Left lung (tissue), 10 donors: ENCODE results near the gene BBS9. TPM values are rescaled to one million over a fixed set of nuclear protein-coding genes. Genes with fewer than 3 reads are reported as not detected.
A peak's percentile ranks its signal among the peaks of the same experiment; 100 is the strongest.

Source experiments
- ATAC-seq: fragments of 200-7000 bp; cut with Tn5 transposase; one replicate; pipeline ENCODE4 v1.9.1; 2020; ENCODE audit warnings: moderate library complexity
- DNase-seq, 4 donors: peaks; one replicate each; pipeline ENCODE4 v3.0.0-alpha.2; 2013 to 2020
- H3K27ac ChIP-seq, 2 donors: fragments of 200-600 bp; sonication (generic) in 1 of 2; one replicate each; pipeline versions ENCODE4 v1.5.0 to v1.8.0; 2020 to 2021
- H3K27me3 ChIP-seq, 2 donors: fragments of 200-600 bp; sonication (generic) in 1 of 2; one replicate each; pipeline versions ENCODE4 v1.5.0 to v1.8.0; 2020 to 2021
- H3K36me3 ChIP-seq, 2 donors: fragments of 200-600 bp; sonication (generic) in 1 of 2; one replicate each; pipeline versions ENCODE4 v1.5.0 to v1.8.0; 2020 to 2021
- H3K4me1 ChIP-seq, 2 donors: fragments of 200-600 bp; one replicate each; pipeline ENCODE4 v1.8.0; 2021
- H3K4me3 ChIP-seq, 2 donors: fragments of 200-600 bp; sonication (generic) in 1 of 2; one replicate each; pipeline versions ENCODE4 v1.5.0 to v1.8.0; 2020 to 2021; ENCODE audit warnings: mild to moderate bottlenecking in 1 of 2
- H3K9me3 ChIP-seq, 2 donors: fragments of 200-600 bp; sonication (generic) in 1 of 2; one replicate each; pipeline versions ENCODE4 v1.5.0 to v1.8.0; 2020 to 2021
- intact Hi-C, 2 donors: fragments of 100-400 bp; cut with DNase I; formaldehyde crosslinking; loops; one replicate each; pipeline versions ENCODE4 v1.11.2 to v1.14.2; 2022
- polyA plus RNA-seq, 6 donors: library from polyadenylated mRNA; unstranded; fragments of 120-200 nt; gene quantifications; one replicate each; pipeline ENCODE4 v1.2.1, GENCODE V29; 2013; ENCODE audit not compliant: insufficient read length in 6 of 6
- total RNA-seq, 2 donors: library from RNA; stranded (reverse); fragmentation: NEBNext Ultra II Directional; extraction: Animal tissue kit (Norgen Biotek cat#: 25700); gene quantifications; one replicate each; pipeline ENCODE4 v1.2.1, GENCODE V29; 2021
- TF ChIP-seq, protein P1 (sequence below), 2 donors: fragments of 200-600 bp; sonication (generic) in 1 of 2; IDR thresholded peaks; one replicate each; pipeline versions ENCODE4 v1.5.0 to v1.8.0; 2021; ENCODE audit warnings: antibody characterized with exemption in 2 of 2
- donor health status: DM: no; HTN: yes; CAD: no.
- donor health status: DM: no; HTN: no; CAD: no.

Gene BBS9
- total and polyA plus RNA-seq, 8 donors: 14.5 to 25.1 (median 19.1) TPM

- Histone ChIP-seq H3K4me1 (peaks cover 0 to 10% of the 10 kb centered on the region in 2 donors), H3K27me3 (no peaks in the 10 kb centered on the region), H3K9me3 (peaks cover 0 to 4% of the 10 kb centered on the region in 2 donors), H3K36me3 (no peaks in the 10 kb centered on the region), H3K27ac (no peak overlapping the region), H3K4me3 (no peak overlapping the region)
- ATAC-seq (no peak), DNase-seq (no peak)
- intact Hi-C loops: no loop called here
- TF ChIP-seq, protein P1, sequence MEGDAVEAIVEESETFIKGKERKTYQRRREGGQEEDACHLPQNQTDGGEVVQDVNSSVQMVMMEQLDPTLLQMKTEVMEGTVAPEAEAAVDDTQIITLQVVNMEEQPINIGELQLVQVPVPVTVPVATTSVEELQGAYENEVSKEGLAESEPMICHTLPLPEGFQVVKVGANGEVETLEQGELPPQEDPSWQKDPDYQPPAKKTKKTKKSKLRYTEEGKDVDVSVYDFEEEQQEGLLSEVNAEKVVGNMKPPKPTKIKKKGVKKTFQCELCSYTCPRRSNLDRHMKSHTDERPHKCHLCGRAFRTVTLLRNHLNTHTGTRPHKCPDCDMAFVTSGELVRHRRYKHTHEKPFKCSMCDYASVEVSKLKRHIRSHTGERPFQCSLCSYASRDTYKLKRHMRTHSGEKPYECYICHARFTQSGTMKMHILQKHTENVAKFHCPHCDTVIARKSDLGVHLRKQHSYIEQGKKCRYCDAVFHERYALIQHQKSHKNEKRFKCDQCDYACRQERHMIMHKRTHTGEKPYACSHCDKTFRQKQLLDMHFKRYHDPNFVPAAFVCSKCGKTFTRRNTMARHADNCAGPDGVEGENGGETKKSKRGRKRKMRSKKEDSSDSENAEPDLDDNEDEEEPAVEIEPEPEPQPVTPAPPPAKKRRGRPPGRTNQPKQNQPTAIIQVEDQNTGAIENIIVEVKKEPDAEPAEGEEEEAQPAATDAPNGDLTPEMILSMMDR (IDR thresholded peaks at IDR 0.05): no peak
Measured at GRCh38 chr7:33446551-33446950, 317.2 kb downstream of the BBS9 start.

DNA sequence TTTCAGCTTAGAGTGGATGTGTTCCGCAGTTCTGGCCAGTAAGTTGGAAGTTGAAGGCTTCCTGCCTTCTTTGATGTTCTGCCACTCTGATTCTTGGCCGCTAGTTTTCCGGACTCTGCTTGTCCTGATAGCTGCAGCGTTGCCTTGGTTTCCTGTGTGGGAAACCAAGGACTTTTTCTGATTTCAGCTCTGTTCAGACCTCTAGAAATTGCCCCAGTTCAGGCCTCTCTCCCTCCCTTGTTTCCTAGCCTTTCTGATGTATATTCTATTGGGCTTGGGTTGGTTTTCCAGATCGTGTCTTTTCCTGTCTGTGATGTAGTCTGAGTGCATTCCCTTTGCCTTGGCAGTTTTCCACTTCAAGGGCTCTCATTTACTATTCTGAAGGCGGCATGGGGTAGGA lies 318.7 kb downstream of the BBS9 start:
- Histone ChIP-seq H3K27me3 (no peaks in the 10 kb centered on the region), H3K4me3 (no peak overlapping the region), H3K4me1 (peaks cover 0 to 7% of the 10 kb centered on the region in 2 donors), H3K27ac (no peak overlapping the region), H3K9me3 (peaks cover 0 to 4% of the 10 kb centered on the region in 2 donors), H3K36me3 (no peaks in the 10 kb centered on the region)
- DNase-seq (peak in 2 of 4 donors; percentile 65 to 81), ATAC-seq (peak; percentile 14)
- TF ChIP-seq, protein P1 (IDR thresholded peaks at IDR 0.05): no peak
- intact Hi-C loops: no loop called here

- Histone ChIP-seq H3K4me3 (no peak overlapping the region), H3K27ac (no peak overlapping the region), H3K9me3 (peaks cover 0 to 4% of the 10 kb centered on the region in 2 donors), H3K4me1 (peaks cover 0 to 7% of the 10 kb centered on the region in 2 donors), H3K27me3 (no peaks in the 10 kb centered on the region), H3K36me3 (no peaks in the 10 kb centered on the region)
- DNase-seq: no peak
- TF ChIP-seq, protein P1 (IDR thresholded peaks at IDR 0.05): no peak
- no peak for ATAC-seq
- intact Hi-C loops: no loop called here
Measured at GRCh38 chr7:33449847-33450246, 320.5 kb downstream of the BBS9 start.

GRCh38 chr7:33452805-33453502 lies 323.6 kb downstream of the BBS9 start:
- Histone ChIP-seq H3K27ac (no peak overlapping the region), H3K4me1 (peaks cover 0 to 6% of the 10 kb centered on the region in 2 donors), H3K27me3 (no peaks in the 10 kb centered on the region), H3K36me3 (no peaks in the 10 kb centered on the region), H3K9me3 (peaks cover 0 to 4% of the 10 kb centered on the region in 2 donors), H3K4me3 (no peak overlapping the region)
- ATAC-seq (no peak), DNase-seq (no peak)
- intact Hi-C loops: no loop called here
- TF ChIP-seq, protein P1 (IDR thresholded peaks at IDR 0.05): no peak

DNA sequence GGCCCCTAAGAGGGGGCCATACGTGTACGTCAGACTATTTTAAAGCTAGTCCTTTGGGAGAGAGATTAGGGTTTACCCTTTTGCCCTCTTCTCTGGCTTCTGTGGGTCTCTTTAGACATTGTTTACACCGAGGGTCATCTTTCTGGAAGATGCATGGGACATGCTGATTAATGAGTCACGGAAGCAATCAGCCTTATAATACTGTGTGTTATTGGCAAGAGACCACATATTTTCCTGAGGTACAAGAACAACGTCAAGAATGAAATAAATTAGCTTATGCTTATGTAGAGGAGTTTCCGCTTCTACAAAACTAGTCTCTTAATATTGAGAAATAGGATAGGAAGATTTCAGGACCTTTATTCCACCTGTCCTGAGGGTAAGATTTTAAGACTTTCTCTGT lies 327.7 kb downstream of the BBS9 start:
- ATAC-seq: no peak
- Histone ChIP-seq H3K9me3 (no peaks in the 10 kb centered on the region), H3K36me3 (no peaks in the 10 kb centered on the region), H3K27ac (no peak overlapping the region), H3K4me1 (no peaks in the 10 kb centered on the region), H3K4me3 (no peak overlapping the region), H3K27me3 (no peaks in the 10 kb centered on the region)
- TF ChIP-seq, protein P1 (IDR thresholded peaks at IDR 0.05): no peak
- no peak for DNase-seq
- intact Hi-C loops: no loop called here
